GM23338 (cell line): Measurements from ENCODE around the gene HS1BP3.

Experiments
- CTCF ChIP-seq, 2 experiments: fragments of 200-600 bp in 1 of 2; sonication (generic) in 1 of 2; conservative IDR thresholded peaks; 2 replicates each; pipeline versions ENCODE4 v1.5.1 to v1.6.1; 2016 to 2017; ENCODE audit warnings: antibody characterized with exemption in 2 of 2, low read depth in 2 of 2, mild to moderate bottlenecking in 2 of 2, moderate library complexity in 1 of 2
- EZH2 ChIP-seq: fragments of 200-600 bp; sonication (generic); IDR thresholded peaks from one replicate; pipeline ENCODE4 v1.8.0; 2017; ENCODE audit warnings: antibody characterized with exemption, mild to moderate bottlenecking, low read depth; ENCODE audit not compliant: unreplicated experiment
- EZH2phosphoT487 ChIP-seq: fragments of 200-600 bp; sonication (generic); IDR thresholded peaks from one replicate; pipeline ENCODE4 v1.8.1; 2018; ENCODE audit warnings: antibody characterized with exemption; ENCODE audit not compliant: unreplicated experiment
- JUNB ChIP-seq: IDR thresholded peaks from one replicate; pipeline ENCODE4 v1.6.1; 2016; ENCODE audit warnings: antibody characterized with exemption; ENCODE audit not compliant: unreplicated experiment
- NANOG ChIP-seq: IDR thresholded peaks from 2 replicates; pipeline ENCODE4 v1.6.1; 2016; ENCODE audit warnings: antibody characterized with exemption, borderline replicate concordance
- POLR2AphosphoS5 ChIP-seq: IDR thresholded peaks from 2 replicates; pipeline ENCODE4 v1.6.1; 2016; ENCODE audit warnings: antibody characterized with exemption, low read depth
- REST ChIP-seq: IDR thresholded peaks from one replicate; pipeline ENCODE4 v1.6.1; 2018; ENCODE audit warnings: antibody characterized with exemption; ENCODE audit not compliant: unreplicated experiment

- TF ChIP-seq CTCF (conservative IDR thresholded peaks at IDR 0.05; ENCODE audit: low read depth in 2 of 2) = no peak
- TF ChIP-seq POLR2AphosphoS5 = no peak
- no peak for TF ChIP-seq REST
- TF ChIP-seq EZH2 = peak; percentile 72
- TF ChIP-seq EZH2phosphoT487 = no peak
- no peak for TF ChIP-seq NANOG
- no peak for TF ChIP-seq JUNB
Measured at GRCh38 chr2:20671036-20671735, 20.3 kb upstream of the HS1BP3 start.
